ENCODE data around the gene SLC6A16.

SLC6A16 gene

GRCh38 chr19:49264258-49264657, 60.7 kb downstream of the SLC6A16 start:
- DNase-seq: no peak

- DNase-seq: no peak
Measured at GRCh38 chr19:49261602-49262001, 63.4 kb downstream of the SLC6A16 start.

GRCh38 chr19:49256691-49257090, 68.3 kb downstream of the SLC6A16 start:
- no peak for DNase-seq

GRCh38 chr19:49255674-49256073, 69.3 kb downstream of the SLC6A16 start:
- no peak for DNase-seq

GRCh38 chr19:49249933-49250332, 75.1 kb downstream of the SLC6A16 start:
- no peak for DNase-seq

- no peak for DNase-seq
Measured at GRCh38 chr19:49247676-49248075, 77.3 kb downstream of the SLC6A16 start.

GRCh38 chr19:49244256-49244655, 80.7 kb downstream of the SLC6A16 start:
- DNase-seq: no peak

GRCh38 chr19:49243726-49244125, 81.3 kb downstream of the SLC6A16 start:
- DNase-seq: no peak

GRCh38 chr19:49243129-49243528, 81.9 kb downstream of the SLC6A16 start:
- no peak for DNase-seq

- DNase-seq: no peak
Measured at GRCh38 chr19:49241769-49242168, 83.2 kb downstream of the SLC6A16 start.

Measured in NCI-H446 (cell line).